Muscle layer of colon (tissue), 2 donors: ENCODE data around the gene FHDC1.
"Not testable (repeated sequence)": the region's sequence is repeated elsewhere in the genome, so short reads cannot be mapped to it uniquely, and the experiment has no call there.

Experiments used
- H3K27ac ChIP-seq: one replicate; pipeline ENCODE4 v1.7.0; 2013; ENCODE audit warnings: low read depth, mild to moderate bottlenecking, low read length, moderate library complexity
- H3K27me3 ChIP-seq, 2 donors: one replicate each; pipeline ENCODE4 v1.7.0; 2013; ENCODE audit warnings: low read length in 2 of 2, mild to moderate bottlenecking in 2 of 2; ENCODE audit not compliant: insufficient read depth in 2 of 2, control insufficient read depth in 1 of 2
- H3K36me3 ChIP-seq: one replicate; pipeline ENCODE4 v1.7.0; 2013; ENCODE audit warnings: mild to moderate bottlenecking, low read length; ENCODE audit not compliant: insufficient read depth
- H3K4me1 ChIP-seq: one replicate; pipeline ENCODE4 v1.7.0; 2013; ENCODE audit warnings: mild to moderate bottlenecking, low read length; ENCODE audit not compliant: insufficient read depth
- H3K4me3 ChIP-seq, 2 donors: one replicate each; pipeline ENCODE4 v1.7.0; 2013; ENCODE audit warnings: low read length in 2 of 2, low read depth in 1 of 2, mild to moderate bottlenecking in 1 of 2, moderate library complexity in 1 of 2
- H3K9ac ChIP-seq: one replicate; pipeline ENCODE4 v1.7.0; 2013; ENCODE audit warnings: low read length
- H3K9me3 ChIP-seq: one replicate; pipeline ENCODE4 v1.7.0; 2013; ENCODE audit warnings: mild to moderate bottlenecking, low read length
- donor health status: abdominal sarcoma.
- donor health status: Adenocarcinoma of cecum.

FHDC1 gene

GRCh38 chr4:152935631-152936445, at the start of gene FHDC1:
FHDC1 (plus strand) TSS chr4:152936323; CDS start chr4:152943058, 6,735 bp downstream.
- H3K27ac ChIP-seq, result no peak within 1 kb of the TSS
- no peaks in the 10 kb centered on the region for H3K9me3 ChIP-seq
- no peaks in the 10 kb centered on the region for H3K36me3 ChIP-seq
- peaks cover 8% of the 10 kb centered on the region for H3K4me1 ChIP-seq
- no peak within 1 kb of the TSS for H3K9ac ChIP-seq
- peak within 1 kb of the TSS; percentile 60 to 74 for H3K4me3 ChIP-seq
- peaks cover 10 to 38% of the 10 kb centered on the region in 2 donors for H3K27me3 ChIP-seq

DNA sequence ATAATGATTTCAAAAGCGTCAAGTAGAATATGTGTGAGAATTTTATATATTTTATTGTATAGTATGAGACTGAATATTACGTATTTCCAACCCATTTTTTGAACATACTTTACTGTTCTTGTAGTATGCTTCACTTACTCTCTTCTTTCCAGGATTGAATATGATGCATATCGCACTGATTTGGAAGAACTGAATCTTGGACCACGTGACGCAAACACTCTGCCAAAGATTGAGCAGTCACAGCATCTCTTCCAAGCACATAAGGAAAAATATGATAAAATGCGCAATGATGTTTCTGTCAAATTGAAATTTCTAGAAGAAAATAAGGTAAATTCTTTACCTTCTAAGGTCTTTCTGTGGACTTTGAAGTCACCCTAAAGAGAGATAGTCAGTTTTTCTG, 48.1 kb upstream of the FHDC1 start:
- H3K27ac ChIP-seq, result no peak overlapping the region
- H3K9me3 ChIP-seq, result no peaks in the 10 kb centered on the region
- H3K27me3 ChIP-seq, result no peaks in the 10 kb centered on the region
- H3K4me3 ChIP-seq, result no peak overlapping the region
- no peaks in the 10 kb centered on the region for H3K4me1 ChIP-seq
- H3K36me3 ChIP-seq, result peaks cover 9% of the 10 kb centered on the region
- H3K9ac ChIP-seq, result no peak overlapping the region

- H3K9me3 ChIP-seq, result no peaks in the 10 kb centered on the region
- H3K36me3 ChIP-seq, result peaks cover 16% of the 10 kb centered on the region
- no peak overlapping the region for H3K27ac ChIP-seq
Observed at GRCh38 chr4:152892974-152893373, 43.1 kb upstream of the FHDC1 start.

GRCh38 chr4:152894673-152895072, 41.5 kb upstream of the FHDC1 start:
- H3K4me3 ChIP-seq, result no peak overlapping the region
- H3K4me1 ChIP-seq, result no peaks in the 10 kb centered on the region
- H3K27ac ChIP-seq, result no peak overlapping the region
- H3K9me3 ChIP-seq, result no peaks in the 10 kb centered on the region
- peaks cover 12% of the 10 kb centered on the region for H3K36me3 ChIP-seq
- H3K9ac ChIP-seq, result no peak overlapping the region
- H3K27me3 ChIP-seq, result no peaks in the 10 kb centered on the region

More at GRCh38 chr4:152892974-152893373, 43.1 kb upstream of the FHDC1 start:
- no peaks in the 10 kb centered on the region for H3K4me1 ChIP-seq
- no peaks in the 10 kb centered on the region for H3K27me3 ChIP-seq
- no peak overlapping the region for H3K9ac ChIP-seq
- H3K4me3 ChIP-seq, result no peak overlapping the region

DNA sequence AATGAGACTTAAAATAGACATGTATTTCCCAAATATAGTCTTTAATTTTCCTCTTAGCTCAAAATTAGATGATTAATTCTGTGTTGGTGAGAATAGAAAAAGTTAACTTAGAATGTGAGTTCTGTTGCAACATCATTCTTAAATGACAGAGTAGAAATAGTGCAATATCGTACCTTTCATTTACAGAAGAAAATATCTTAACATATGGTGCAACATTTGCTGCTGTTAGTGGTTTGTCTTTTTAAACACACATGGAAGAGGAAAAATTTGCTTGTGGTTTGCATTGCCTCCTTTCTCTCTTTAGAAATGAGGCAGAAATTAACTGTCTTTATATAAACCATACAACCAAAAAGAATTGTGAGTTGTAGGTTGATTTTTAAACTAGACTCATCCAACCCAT, 39.3 kb upstream of the FHDC1 start:
- Histone ChIP-seq H3K27me3 (no peaks in the 10 kb centered on the region), H3K4me3 (no peak overlapping the region), H3K9ac (no peak overlapping the region), H3K27ac (no peak overlapping the region), H3K36me3 (peaks cover 10% of the 10 kb centered on the region), H3K9me3 (no peaks in the 10 kb centered on the region), H3K4me1 (no peaks in the 10 kb centered on the region)

DNA sequence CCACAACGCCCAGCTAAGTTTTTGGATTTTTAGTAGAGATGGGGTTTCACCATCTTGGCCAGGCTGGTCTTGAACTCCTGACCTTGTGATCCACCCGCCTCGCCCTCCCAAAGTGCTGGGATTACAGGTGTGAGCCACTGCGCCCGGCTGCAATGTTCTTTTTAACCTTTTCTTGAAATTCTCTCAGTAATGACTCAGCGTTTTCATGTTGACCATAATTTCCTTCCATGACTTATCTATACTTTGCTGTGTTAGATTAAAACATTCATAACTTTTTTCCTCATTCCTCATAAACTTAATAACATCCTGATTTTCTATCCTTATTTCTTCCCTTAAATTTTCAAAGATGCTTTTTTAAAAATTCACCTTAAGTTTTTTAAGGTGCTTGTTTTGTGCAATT, 38.0 kb upstream of the FHDC1 start:
- H3K4me1 ChIP-seq, H3K9ac ChIP-seq, H3K36me3 ChIP-seq, H3K27ac ChIP-seq, H3K9me3 ChIP-seq, H3K4me3 ChIP-seq, H3K27me3 ChIP-seq: not testable (repeated sequence)

DNA sequence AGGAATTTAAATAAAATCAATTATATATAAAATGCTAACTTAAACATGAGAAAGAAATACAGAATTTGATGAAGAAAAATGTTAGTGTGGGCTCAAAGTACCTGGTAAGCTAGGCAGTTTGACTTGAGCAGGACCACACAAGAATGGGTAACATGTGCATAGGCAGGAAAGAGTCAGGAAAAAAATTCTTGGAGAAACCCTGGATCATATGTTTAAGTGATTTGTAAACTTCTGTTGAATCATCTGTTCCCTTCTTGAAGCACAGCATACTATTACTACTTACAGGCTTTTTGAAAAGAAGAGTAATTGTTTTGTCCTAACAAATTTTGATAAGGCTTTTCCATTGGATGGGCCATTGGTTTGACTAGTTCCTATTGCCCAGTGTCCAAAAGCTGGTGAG, 37.5 kb upstream of the FHDC1 start:
- Histone ChIP-seq H3K27me3 (no peaks in the 10 kb centered on the region), H3K27ac (no peak overlapping the region), H3K36me3 (peaks cover 6% of the 10 kb centered on the region), H3K9me3 (no peaks in the 10 kb centered on the region), H3K4me3 (no peak overlapping the region), H3K4me1 (no peaks in the 10 kb centered on the region), H3K9ac (no peak overlapping the region)

- no peak overlapping the region for H3K9ac ChIP-seq
- H3K4me1 ChIP-seq, result no peaks in the 10 kb centered on the region
- H3K27ac ChIP-seq, result no peak overlapping the region
- H3K9me3 ChIP-seq, result no peaks in the 10 kb centered on the region
- H3K4me3 ChIP-seq, result no peak overlapping the region
- H3K27me3 ChIP-seq, result no peaks in the 10 kb centered on the region
- H3K36me3 ChIP-seq, result no peaks in the 10 kb centered on the region
Observed at GRCh38 chr4:152900395-152900794, 35.7 kb upstream of the FHDC1 start.

GRCh38 chr4:152901205-152901604, 34.9 kb upstream of the FHDC1 start:
- H3K27ac ChIP-seq, result no peak overlapping the region

GRCh38 chr4:152903658-152904057, 32.5 kb upstream of the FHDC1 start:
- H3K9ac ChIP-seq, result no peak overlapping the region
- no peaks in the 10 kb centered on the region for H3K4me1 ChIP-seq
- no peaks in the 10 kb centered on the region for H3K9me3 ChIP-seq
- H3K4me3 ChIP-seq, result no peak overlapping the region
- H3K27me3 ChIP-seq, result no peaks in the 10 kb centered on the region
- H3K36me3 ChIP-seq, result no peaks in the 10 kb centered on the region
- no peak overlapping the region for H3K27ac ChIP-seq

More at GRCh38 chr4:152901205-152901604, 34.9 kb upstream of the FHDC1 start:
- no peaks in the 10 kb centered on the region for H3K9me3 ChIP-seq
- H3K9ac ChIP-seq, result no peak overlapping the region
- no peak overlapping the region for H3K4me3 ChIP-seq
- no peaks in the 10 kb centered on the region for H3K27me3 ChIP-seq
- no peaks in the 10 kb centered on the region for H3K36me3 ChIP-seq
- no peaks in the 10 kb centered on the region for H3K4me1 ChIP-seq

- Histone ChIP-seq H3K27me3 (no peaks in the 10 kb centered on the region), H3K36me3 (peaks cover 3% of the 10 kb centered on the region), H3K4me3 (no peak overlapping the region), H3K9ac (no peak overlapping the region), H3K27ac (no peak overlapping the region), H3K4me1 (no peaks in the 10 kb centered on the region), H3K9me3 (no peaks in the 10 kb centered on the region)
Observed at GRCh38 chr4:152909901-152910300, 26.2 kb upstream of the FHDC1 start.

GRCh38 chr4:152910521-152910920, 25.6 kb upstream of the FHDC1 start:
- H3K9ac ChIP-seq, result no peak overlapping the region
- peaks cover 3% of the 10 kb centered on the region for H3K36me3 ChIP-seq
- H3K4me3 ChIP-seq, result no peak overlapping the region
- H3K27ac ChIP-seq, result no peak overlapping the region
- H3K4me1 ChIP-seq, result no peaks in the 10 kb centered on the region
- H3K27me3 ChIP-seq, result no peaks in the 10 kb centered on the region
- no peaks in the 10 kb centered on the region for H3K9me3 ChIP-seq
